VCaP (cell line): ENCODE measurements around the gene TBL3.

ENCODE experiments used
- H3K27ac ChIP-seq: fragments of 450-650 bp; 2 replicates; pipeline ENCODE4 v1.5.1; 2017
- TF ChIP-seq, protein P1 (sequence below): fragments of 450-650 bp; conservative IDR thresholded peaks from 2 replicates; pipeline ENCODE4 v1.5.1; 2017; ENCODE audit warnings: mild to moderate bottlenecking, moderate library complexity

TBL3 gene

DNA sequence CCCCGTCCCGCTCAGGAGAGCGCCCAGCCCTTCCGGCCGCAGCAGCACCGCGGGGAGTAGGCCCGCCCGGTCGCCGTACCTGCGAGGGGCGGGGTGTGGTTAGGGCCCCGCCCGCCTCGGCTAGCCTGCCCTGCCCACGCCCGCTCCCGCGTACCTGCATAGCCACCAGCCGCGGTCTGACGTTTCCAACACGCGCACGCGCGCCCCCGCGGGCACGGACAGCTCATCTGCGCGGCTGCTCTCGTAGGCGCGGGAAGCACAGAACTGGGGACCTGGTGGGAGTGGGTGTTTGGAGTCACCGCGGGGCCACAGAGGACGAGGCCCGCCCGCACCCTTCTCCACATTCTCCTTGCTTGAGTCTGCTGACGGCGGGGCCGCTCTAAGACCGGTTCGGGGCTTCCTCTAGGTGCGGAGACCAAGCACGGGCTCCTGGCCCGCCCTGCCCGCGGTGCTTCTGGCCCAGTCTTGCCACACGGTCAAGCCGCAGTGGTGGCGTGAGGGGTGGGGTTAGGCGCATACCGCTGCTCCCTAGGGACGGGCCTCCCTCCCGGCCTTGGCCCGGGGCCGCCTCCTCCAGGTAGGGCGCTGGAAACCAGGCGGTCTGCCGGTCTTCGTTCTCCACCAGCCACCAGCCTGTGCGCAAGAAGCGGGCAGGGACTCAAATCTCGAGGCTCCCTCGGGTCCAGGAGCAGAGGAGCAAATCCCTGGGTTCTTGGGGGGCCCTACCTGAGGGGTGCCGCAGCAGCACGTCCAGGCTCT, 7.6 kb downstream of the TBL3 start:
- no peak overlapping the region for H3K27ac ChIP-seq
- TF ChIP-seq, protein P1, sequence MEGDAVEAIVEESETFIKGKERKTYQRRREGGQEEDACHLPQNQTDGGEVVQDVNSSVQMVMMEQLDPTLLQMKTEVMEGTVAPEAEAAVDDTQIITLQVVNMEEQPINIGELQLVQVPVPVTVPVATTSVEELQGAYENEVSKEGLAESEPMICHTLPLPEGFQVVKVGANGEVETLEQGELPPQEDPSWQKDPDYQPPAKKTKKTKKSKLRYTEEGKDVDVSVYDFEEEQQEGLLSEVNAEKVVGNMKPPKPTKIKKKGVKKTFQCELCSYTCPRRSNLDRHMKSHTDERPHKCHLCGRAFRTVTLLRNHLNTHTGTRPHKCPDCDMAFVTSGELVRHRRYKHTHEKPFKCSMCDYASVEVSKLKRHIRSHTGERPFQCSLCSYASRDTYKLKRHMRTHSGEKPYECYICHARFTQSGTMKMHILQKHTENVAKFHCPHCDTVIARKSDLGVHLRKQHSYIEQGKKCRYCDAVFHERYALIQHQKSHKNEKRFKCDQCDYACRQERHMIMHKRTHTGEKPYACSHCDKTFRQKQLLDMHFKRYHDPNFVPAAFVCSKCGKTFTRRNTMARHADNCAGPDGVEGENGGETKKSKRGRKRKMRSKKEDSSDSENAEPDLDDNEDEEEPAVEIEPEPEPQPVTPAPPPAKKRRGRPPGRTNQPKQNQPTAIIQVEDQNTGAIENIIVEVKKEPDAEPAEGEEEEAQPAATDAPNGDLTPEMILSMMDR, result no peak

DNA sequence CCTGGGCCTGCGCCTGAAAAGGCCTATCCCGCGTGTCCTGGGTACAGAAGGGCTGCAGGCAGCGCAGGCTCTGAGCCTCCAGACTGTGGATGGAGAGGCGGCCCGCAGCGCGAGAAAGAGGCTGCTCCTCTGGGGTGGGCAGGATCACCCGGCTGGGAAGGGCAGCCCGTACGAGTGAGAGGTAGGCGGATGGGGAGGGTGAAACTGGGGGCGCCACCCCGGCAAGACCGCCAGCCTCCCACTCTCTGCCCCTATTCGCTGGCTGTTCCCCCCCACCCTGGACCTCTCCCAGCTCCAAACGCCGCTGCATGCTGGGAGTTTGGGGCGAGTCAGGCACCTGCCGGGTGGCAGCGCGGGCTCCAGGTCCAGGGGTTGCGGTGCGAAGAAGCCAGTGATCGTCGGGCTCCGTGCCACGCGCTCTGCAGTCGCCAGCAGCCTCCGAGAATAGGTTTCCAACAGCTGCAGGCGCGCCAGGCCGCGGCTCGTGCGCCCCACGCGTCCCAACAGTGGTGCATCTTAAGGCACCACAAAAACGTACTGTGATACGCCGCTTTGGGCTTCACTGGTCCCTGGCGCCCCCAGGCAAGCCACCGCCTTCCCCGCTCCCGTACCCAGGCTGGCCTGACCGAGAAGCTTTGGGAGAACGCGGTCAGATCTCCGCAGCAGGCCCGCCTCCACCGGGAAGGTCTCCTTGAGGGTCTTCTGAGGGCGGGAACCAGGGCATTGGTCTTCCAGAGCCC, 8.3 kb downstream of the TBL3 start:
- TF ChIP-seq, protein P1, result no peak
- no peak overlapping the region for H3K27ac ChIP-seq

DNA sequence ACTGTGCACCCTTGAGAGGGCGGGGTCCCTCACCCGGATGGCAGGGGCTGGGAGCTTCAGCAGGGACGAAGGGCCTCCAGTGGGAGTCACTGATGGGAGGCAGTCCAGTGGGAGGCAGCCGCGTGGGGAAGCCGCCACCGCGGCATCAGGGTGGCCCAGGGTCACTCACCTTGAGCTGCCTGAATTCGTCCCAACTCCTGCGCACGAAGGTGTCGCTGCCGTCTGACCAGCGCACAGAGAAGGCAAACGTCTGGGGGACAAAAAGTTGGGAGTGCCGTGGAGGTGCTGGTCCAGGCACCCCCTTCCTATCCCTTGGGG, 8.9 kb downstream of the TBL3 start:
- H3K27ac ChIP-seq, result no peak overlapping the region
- TF ChIP-seq, protein P1, result no peak

DNA sequence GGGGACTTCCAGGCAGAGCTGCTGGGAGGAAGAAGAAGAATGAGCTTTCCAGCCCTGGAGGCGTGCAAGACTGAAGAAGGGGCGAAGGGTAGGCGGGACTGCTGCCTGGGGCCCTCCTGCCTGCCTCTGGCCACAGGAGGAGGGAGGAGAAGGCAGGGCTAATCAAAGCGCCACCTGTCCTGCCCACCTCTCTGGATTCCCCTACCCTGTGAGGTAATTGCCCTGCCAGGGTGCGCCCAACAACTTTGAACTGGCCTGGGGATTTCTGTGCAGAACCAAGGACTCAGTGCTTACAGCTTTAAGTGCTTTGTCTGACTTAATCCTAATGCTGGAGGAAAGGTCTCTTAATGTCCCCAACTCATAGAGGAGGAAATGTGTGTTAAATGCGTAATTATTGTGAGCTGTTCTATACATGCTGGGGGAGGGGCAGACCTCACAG, 9.6 kb downstream of the TBL3 start, which contains the start of gene NOXO1:
Gene NOXO1 (minus strand): TSS at position 72 of the 439 bp plus-strand sequence. CDS start 290 bp downstream, outside the sequence.
- TF ChIP-seq, protein P1, result no peak
- H3K27ac ChIP-seq, result no peak within 1 kb of the TSS

DNA sequence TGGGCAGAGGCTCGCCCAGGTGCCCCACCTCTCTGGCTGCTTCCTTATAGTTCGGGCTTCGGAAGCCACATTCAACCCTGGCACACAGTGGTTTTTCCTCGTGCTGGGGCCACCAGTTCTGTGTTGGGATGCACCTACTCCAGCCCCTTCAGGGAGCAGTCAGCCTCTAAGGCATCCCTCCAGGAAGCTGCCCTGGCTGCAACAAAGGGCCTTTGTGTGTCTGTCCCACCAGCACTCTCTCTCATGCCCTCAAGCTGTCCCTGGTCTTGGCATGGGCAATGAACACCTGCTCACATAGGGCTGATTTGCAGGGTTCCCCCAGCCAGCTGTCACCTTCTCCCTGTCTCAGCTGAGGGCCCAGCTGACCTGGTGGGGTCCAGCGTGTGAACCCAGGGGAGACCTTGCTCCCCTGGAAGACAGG, 10.2 kb downstream of the TBL3 start:
- H3K27ac ChIP-seq, result no peak overlapping the region
- TF ChIP-seq, protein P1, result no peak

DNA sequence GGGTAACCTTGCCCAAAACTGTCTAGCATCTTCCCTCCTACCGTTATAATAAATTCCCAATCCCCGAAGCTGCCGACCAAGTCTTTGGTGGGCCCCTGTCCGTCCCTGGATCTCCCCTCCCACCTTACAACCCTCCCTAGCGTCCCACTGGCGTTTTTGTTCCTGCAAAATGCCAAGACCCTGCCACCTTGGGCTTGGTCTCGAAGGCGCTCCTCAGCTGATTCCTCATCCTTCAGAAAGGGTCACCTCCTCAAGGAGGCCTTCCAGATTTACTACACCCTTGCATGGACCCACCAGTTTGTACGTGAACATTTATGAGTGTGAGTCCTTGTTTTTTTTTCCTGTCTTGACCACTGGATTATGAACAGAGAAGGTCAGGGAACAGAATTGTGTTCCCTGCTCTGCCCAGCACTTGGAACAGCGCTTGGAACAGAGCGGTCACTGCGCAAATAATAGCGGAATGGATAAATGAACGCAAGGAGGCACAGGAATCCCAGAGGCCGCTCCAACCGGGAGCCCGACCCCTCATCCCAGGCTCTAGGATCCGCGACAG, 11.2 kb downstream of the TBL3 start:
- TF ChIP-seq, protein P1, result no peak
- peak overlapping the region; percentile 81 for H3K27ac ChIP-seq
